Ovary (tissue), 3 donors: ENCODE data around the gene ECM2.

Experiments used
- POLR2A ChIP-seq: fragments of 450-650 bp; IDR thresholded peaks from one replicate; pipeline ENCODE4 v1.6.1; 2017; ENCODE audit warnings: antibody characterized with exemption, mild to moderate bottlenecking, moderate library complexity
- TF ChIP-seq, protein P1 (sequence below), 3 donors: fragments of 450-650 bp in 2 of 3; fragments of 200-600 bp in 1 of 3; IDR thresholded peaks; one replicate each; pipeline versions ENCODE4 v1.5.1 to v1.8.0; 2016 to 2022; ENCODE audit warnings: antibody characterized with exemption in 3 of 3, mild to moderate bottlenecking in 1 of 3
- donor health status: DM: no; HTN: no; CAD: no.

DNA sequence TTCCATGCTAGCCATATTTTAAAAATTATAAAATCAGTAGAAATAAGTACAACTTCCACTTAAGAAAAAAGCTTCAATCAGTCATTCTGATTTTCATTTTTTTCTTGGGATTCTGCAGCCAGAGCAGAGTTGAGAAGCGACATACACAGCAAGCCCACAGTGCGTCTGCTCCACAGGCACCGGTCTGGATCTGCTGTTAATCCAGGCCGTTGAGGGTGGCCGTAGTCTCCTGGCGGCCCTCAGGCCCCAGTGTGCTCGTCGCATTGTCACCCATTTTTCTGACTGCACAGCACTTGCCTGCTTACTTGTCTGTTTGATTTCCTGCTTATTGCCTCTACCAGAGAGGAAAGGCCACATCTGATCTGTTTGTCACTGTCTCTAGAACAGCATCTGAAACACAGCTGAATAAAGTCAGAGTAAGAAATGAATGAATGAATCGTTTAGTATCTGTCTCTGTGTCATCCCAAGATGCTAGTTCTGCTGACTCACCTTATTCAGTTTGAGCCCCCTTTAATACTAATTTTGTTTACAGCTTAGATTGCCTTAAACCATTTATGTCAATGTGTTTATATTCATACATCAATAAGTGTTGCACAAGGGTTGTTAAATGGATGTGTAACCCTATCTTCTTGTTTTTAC lies 41.9 kb downstream of the ECM2 start:
- TF ChIP-seq, protein P1, sequence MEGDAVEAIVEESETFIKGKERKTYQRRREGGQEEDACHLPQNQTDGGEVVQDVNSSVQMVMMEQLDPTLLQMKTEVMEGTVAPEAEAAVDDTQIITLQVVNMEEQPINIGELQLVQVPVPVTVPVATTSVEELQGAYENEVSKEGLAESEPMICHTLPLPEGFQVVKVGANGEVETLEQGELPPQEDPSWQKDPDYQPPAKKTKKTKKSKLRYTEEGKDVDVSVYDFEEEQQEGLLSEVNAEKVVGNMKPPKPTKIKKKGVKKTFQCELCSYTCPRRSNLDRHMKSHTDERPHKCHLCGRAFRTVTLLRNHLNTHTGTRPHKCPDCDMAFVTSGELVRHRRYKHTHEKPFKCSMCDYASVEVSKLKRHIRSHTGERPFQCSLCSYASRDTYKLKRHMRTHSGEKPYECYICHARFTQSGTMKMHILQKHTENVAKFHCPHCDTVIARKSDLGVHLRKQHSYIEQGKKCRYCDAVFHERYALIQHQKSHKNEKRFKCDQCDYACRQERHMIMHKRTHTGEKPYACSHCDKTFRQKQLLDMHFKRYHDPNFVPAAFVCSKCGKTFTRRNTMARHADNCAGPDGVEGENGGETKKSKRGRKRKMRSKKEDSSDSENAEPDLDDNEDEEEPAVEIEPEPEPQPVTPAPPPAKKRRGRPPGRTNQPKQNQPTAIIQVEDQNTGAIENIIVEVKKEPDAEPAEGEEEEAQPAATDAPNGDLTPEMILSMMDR (IDR thresholded peaks at IDR 0.05) = no peak
- TF ChIP-seq POLR2A = no peak
